ENCODE results near the gene ALKAL2.

The ALKAL2 gene

GRCh38 chr2:257429-257828, 30.5 kb downstream of the ALKAL2 start:
- H3K27ac ChIP-seq (ENCODE audit: poor library complexity, severe bottlenecking) = no peak overlapping the region
- no peak for TF ChIP-seq CTCF (IDR thresholded peaks at IDR 0.05; ENCODE audit: poor library complexity, severe bottlenecking)
- H3K27me3 ChIP-seq (ENCODE audit: insufficient read depth, poor library complexity, severe bottlenecking) = no peaks in the 10 kb centered on the region
- peaks cover 3% of the 10 kb centered on the region for H3K4me1 ChIP-seq (ENCODE audit: insufficient read depth, poor library complexity, severe bottlenecking)
- H3K4me3 ChIP-seq (ENCODE audit: severe bottlenecking) = no peak overlapping the region
- DNase-seq (ENCODE audit: low spot score) (no peak), ATAC-seq (ENCODE audit: low read depth) (no peak)
- H3K36me3 ChIP-seq (ENCODE audit: low read depth) = peaks cover 24% of the 10 kb centered on the region
- H3K9me3 ChIP-seq (ENCODE audit: severe bottlenecking) = peaks cover 9% of the 10 kb centered on the region

- H3K4me3 ChIP-seq (ENCODE audit: severe bottlenecking) = no peak overlapping the region
- no peak for DNase-seq (ENCODE audit: low spot score)
- peaks cover 9% of the 10 kb centered on the region for H3K9me3 ChIP-seq (ENCODE audit: severe bottlenecking)
- no peak overlapping the region for H3K27ac ChIP-seq (ENCODE audit: poor library complexity, severe bottlenecking)
- TF ChIP-seq CTCF (IDR thresholded peaks at IDR 0.05; ENCODE audit: poor library complexity, severe bottlenecking) = no peak
- H3K27me3 ChIP-seq (ENCODE audit: insufficient read depth, poor library complexity, severe bottlenecking) = no peaks in the 10 kb centered on the region
- H3K4me1 ChIP-seq (ENCODE audit: insufficient read depth, poor library complexity, severe bottlenecking) = no peaks in the 10 kb centered on the region
- H3K36me3 ChIP-seq (ENCODE audit: low read depth) = peaks cover 33% of the 10 kb centered on the region
- ATAC-seq (ENCODE audit: low read depth) = no peak
Measured at GRCh38 chr2:256094-256493, 31.8 kb downstream of the ALKAL2 start.

GRCh38 chr2:255195-255594, 32.7 kb downstream of the ALKAL2 start:
- H3K9me3 ChIP-seq (ENCODE audit: severe bottlenecking) = peaks cover 9% of the 10 kb centered on the region
- ATAC-seq (ENCODE audit: low read depth) = no peak

GRCh38 chr2:254241-254640, 33.6 kb downstream of the ALKAL2 start:
- no peaks in the 10 kb centered on the region for H3K4me1 ChIP-seq (ENCODE audit: insufficient read depth, poor library complexity, severe bottlenecking)
- H3K9me3 ChIP-seq (ENCODE audit: severe bottlenecking) = peaks cover 9% of the 10 kb centered on the region
- TF ChIP-seq CTCF (IDR thresholded peaks at IDR 0.05; ENCODE audit: poor library complexity, severe bottlenecking) = no peak
- ATAC-seq (ENCODE audit: low read depth) (no peak), DNase-seq (ENCODE audit: low spot score) (no peak)
- no peaks in the 10 kb centered on the region for H3K27me3 ChIP-seq (ENCODE audit: insufficient read depth, poor library complexity, severe bottlenecking)
- no peak overlapping the region for H3K4me3 ChIP-seq (ENCODE audit: severe bottlenecking)
- H3K36me3 ChIP-seq (ENCODE audit: low read depth) = peaks cover 44% of the 10 kb centered on the region
- H3K27ac ChIP-seq (ENCODE audit: poor library complexity, severe bottlenecking) = no peak overlapping the region

More at GRCh38 chr2:255195-255594, 32.7 kb downstream of the ALKAL2 start:
- DNase-seq (ENCODE audit: low spot score) = no peak
- no peak overlapping the region for H3K4me3 ChIP-seq (ENCODE audit: severe bottlenecking)
- peaks cover 42% of the 10 kb centered on the region for H3K36me3 ChIP-seq (ENCODE audit: low read depth)
- TF ChIP-seq CTCF (IDR thresholded peaks at IDR 0.05; ENCODE audit: poor library complexity, severe bottlenecking) = no peak
- H3K27me3 ChIP-seq (ENCODE audit: insufficient read depth, poor library complexity, severe bottlenecking) = no peaks in the 10 kb centered on the region
- H3K4me1 ChIP-seq (ENCODE audit: insufficient read depth, poor library complexity, severe bottlenecking) = no peaks in the 10 kb centered on the region
- H3K27ac ChIP-seq (ENCODE audit: poor library complexity, severe bottlenecking) = no peak overlapping the region

- ATAC-seq (ENCODE audit: low read depth) = no peak
Measured at GRCh38 chr2:253202-253638, 34.7 kb downstream of the ALKAL2 start.

More at GRCh38 chr2:253202-253638, 34.7 kb downstream of the ALKAL2 start:
- Histone ChIP-seq H3K4me1 (ENCODE audit: insufficient read depth, poor library complexity, severe bottlenecking) (no peaks in the 10 kb centered on the region), H3K27me3 (ENCODE audit: insufficient read depth, poor library complexity, severe bottlenecking) (no peaks in the 10 kb centered on the region), H3K9me3 (ENCODE audit: severe bottlenecking) (peaks cover 7% of the 10 kb centered on the region), H3K4me3 (ENCODE audit: severe bottlenecking) (no peak overlapping the region), H3K36me3 (ENCODE audit: low read depth) (peaks cover 35% of the 10 kb centered on the region), H3K27ac (ENCODE audit: poor library complexity, severe bottlenecking) (no peak overlapping the region)
- DNase-seq (ENCODE audit: low spot score) = no peak
- TF ChIP-seq CTCF (IDR thresholded peaks at IDR 0.05; ENCODE audit: poor library complexity, severe bottlenecking) = no peak
